ENCODE data around the gene KIAA1586.
"Not testable (repeated sequence)": the region's sequence is repeated elsewhere in the genome, so short reads cannot be mapped to it uniquely, and the experiment has no call there.

KIAA1586 gene

GRCh38 chr6:57047859-57048258 is 1.4 kb downstream of the KIAA1586 start:
- not testable (repeated sequence) for DNase-seq

DNA sequence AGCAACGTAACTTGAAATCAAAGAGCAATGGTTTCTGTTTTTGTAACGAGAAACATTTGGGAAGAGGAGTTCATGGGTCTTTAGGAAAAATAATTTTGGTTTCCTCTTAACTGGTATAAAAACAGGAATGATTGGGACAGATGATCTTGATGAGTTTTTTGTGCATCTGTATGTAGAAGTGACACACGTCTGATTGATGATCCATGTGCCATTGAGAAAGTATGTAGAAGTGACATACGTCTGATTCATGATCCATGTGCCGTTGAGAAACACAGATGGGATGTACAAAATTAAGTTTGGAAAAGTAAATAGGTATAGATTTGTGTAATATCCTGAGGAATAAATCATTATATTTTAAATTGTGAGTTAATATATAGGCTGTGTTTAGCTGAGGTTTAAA is 2.1 kb downstream of the KIAA1586 start:
- DNase-seq, result no peak

GRCh38 chr6:57063847-57064246 is 17.4 kb downstream of the KIAA1586 start:
- DNase-seq, result no peak

- no peak for DNase-seq
Observed at GRCh38 chr6:57064809-57065208, 18.3 kb downstream of the KIAA1586 start.

DNA sequence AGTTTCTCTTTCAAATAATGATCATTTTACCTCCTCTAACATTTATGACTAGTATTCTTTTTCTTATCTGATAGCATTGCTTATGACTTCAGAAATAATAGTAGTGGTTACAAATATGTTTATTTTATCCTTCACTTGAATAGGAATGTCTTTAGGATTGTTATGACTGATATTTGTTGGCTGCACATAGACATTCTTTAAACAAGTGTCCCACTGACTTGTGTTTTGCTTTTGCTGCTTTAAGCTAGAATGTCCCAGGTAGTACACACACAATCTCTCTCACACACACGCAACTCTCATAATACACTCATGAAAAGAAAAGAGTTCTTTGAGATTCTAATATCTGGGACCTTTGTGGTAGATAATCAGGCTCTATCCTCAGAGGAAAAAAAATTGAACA is 21.6 kb downstream of the KIAA1586 start:
- no peak for DNase-seq

DNA sequence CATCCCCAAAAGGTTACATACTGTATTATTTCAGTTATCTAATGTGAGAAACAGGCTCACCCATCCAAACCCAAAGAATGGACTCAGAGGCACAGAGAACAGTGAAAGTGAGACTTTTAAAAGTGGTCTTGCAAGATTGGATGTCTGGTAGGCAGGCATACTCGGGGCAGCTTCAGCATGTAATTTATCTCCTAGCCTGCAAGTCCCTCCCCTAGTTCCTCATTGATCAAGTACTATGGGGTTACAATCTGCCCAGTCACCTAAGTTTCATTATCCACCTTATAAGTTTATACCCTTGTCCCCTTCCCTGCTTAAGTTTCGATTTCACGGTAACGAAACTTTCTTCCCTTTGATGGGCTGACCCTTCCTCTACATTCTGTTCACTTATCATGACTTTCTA is 22.7 kb downstream of the KIAA1586 start:
- DNase-seq, result no peak

- DNase-seq, result no peak
Observed at GRCh38 chr6:57069920-57070331, 23.4 kb downstream of the KIAA1586 start.

DNA sequence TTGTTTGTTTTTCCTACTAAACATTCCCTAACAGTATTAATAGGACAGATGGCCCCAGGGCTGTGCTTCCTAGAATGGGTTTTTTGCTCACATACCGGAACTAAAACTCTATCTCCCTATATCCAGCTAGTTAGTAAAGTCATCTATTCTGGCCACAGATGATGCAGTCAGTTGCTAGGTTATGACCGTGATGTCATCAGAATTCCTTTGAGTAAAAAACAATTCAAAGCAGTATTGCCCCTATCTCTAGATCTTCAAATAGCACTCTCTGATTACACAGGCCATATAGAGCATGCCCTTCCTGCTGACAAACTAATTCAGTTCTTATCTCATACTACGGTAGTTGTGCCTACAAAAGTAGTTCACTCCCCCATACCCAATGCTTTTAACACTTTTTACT is 25.6 kb downstream of the KIAA1586 start:
- DNase-seq, result no peak

GRCh38 chr6:57074383-57074782 is 27.9 kb downstream of the KIAA1586 start:
- DNase-seq, result no peak

GRCh38 chr6:57075092-57075491 is 28.6 kb downstream of the KIAA1586 start:
- DNase-seq, result no peak

DNA sequence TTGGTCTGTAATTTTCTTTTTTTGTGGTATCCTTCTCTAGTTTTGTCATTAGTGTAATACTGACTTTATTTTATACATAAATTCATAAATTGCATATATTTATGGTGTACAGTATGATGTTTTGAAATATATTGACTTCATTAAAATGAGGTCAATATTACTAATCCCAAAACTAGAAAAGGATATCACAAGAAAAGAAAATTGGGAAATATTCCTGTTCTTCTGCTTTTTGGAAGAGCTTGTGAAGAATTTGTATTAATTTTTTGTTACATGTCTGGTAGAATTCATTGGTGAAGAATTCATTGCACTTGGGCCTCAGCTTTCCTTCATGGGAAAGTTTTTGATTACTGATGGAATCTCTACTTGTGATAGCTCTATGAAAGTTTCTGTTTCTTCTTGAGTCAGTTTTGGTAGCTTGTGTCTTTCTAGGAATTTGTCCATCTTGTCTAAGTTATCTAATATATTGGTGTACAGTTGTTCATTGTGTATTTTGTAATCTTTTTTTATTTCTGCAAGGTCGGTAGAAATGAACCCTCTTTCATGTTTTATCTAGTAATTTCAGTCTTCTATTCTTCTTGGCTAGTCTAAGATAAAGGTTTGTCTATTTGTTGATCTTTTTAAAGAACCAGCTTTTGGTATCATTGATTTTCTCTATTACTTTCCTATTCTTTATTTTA is 32.2 kb downstream of the KIAA1586 start:
- DNase-seq, result no peak

- DNase-seq, result no peak
Observed at GRCh38 chr6:57085471-57085870, 39.0 kb downstream of the KIAA1586 start.

DNA sequence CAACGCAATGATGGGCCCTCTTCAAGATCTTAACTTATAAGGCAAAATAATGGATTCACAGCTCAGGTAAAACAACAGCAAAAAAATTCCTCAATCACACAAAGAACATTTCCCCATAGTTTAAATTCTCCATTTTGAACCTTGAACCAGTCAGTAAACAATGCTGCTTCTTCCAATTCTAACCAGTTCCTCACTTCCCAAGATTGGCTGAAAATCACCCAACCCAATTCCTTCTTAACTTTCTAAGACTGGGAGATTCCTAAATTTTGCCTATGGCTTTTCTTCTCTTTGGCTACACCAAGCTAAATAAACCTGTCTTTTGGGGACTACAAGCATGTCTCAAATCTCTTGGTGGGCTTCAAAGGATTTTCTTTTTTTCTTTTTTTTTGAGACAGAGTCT is 40.4 kb downstream of the KIAA1586 start:
- DNase-seq, result no peak

- no peak for DNase-seq
Observed at GRCh38 chr6:57087916-57088315, 41.4 kb downstream of the KIAA1586 start.

GRCh38 chr6:57089265-57089664 is 42.8 kb downstream of the KIAA1586 start:
- DNase-seq, result no peak

GRCh38 chr6:57089687-57090457 is 43.4 kb downstream of the KIAA1586 start, which contains the start of gene ZNF451:
Gene ZNF451, plus strand, starts transcription at chr6:57090188. Its CDS starts 66 bp downstream, at chr6:57090254.
- peak; percentile 98 for DNase-seq

GRCh38 chr6:57090458-57091067 is 44.1 kb downstream of the KIAA1586 start:
- DNase-seq, result not testable (repeated sequence)

DNA sequence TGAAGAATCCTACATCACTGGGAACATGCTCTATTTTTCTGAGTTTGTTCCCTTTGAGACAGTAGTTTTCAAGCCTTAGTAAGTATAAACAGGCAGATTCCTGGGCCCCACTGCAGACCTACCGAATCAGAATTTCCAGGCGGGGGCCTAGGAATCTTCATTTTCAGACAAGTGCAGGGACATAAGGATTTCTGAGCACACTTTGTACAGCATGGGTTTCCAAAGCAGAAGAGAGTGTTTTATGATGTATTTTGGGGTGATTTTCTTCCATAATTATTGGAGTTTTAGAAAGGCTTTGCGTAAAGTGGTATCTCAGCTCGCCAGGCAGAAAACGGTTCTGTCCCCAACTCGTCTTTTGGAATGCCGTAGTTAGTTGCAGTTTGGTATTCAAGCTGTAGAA is 44.9 kb downstream of the KIAA1586 start:
- not testable (repeated sequence) for DNase-seq

DNA sequence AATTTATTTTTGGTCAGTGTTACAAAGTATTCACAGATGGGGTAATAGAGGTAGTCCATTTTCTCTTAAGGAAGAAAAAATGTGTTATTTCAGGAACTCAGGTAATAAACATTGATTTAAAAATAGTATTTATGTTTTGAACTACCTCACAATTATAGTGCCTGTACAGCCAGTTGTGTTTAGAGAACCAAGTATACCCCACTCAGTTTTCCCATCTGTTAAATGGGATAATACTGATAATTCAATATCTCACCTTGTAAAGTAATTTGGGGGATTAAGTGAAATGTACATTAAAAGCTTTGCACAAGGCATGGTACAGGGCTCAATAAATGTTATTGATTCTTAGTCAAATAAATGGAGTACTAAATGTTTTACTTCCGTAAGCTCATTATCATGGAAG is 48.2 kb downstream of the KIAA1586 start:
- DNase-seq, result no peak

- no peak for DNase-seq
Observed at GRCh38 chr6:57097596-57097995, 51.1 kb downstream of the KIAA1586 start.

GRCh38 chr6:57102976-57103375 is 56.5 kb downstream of the KIAA1586 start:
- DNase-seq, result no peak

- no peak for DNase-seq
Observed at GRCh38 chr6:57104336-57104735, 57.8 kb downstream of the KIAA1586 start.
